ENCODE data around the gene MGST3.
"Not testable (repeated sequence)": the region's sequence is repeated elsewhere in the genome, so short reads cannot be mapped to it uniquely, and the experiment has no call there.

MGST3 gene

GRCh38 chr1:165637427-165637826 is 6.4 kb downstream of the MGST3 start:
- H3K27ac ChIP-seq, result no peak overlapping the region
- no peak for TF ChIP-seq CTCF (conservative IDR thresholded peaks at IDR 0.05)

GRCh38 chr1:165638211-165638610 is 7.2 kb downstream of the MGST3 start:
- H3K27ac ChIP-seq, result not testable (repeated sequence)

GRCh38 chr1:165639821-165640623 is 9.0 kb downstream of the MGST3 start:
- TF ChIP-seq CTCF (conservative IDR thresholded peaks at IDR 0.05), result no peak

GRCh38 chr1:165641231-165641987 is 10.4 kb downstream of the MGST3 start:
- TF ChIP-seq CTCF (conservative IDR thresholded peaks at IDR 0.05), result no peak
- H3K27ac ChIP-seq, result no peak overlapping the region

More at GRCh38 chr1:165639821-165640623, 9.0 kb downstream of the MGST3 start:
- no peak overlapping the region for H3K27ac ChIP-seq

GRCh38 chr1:165644064-165644735 is 13.2 kb downstream of the MGST3 start:
- no peak for TF ChIP-seq CTCF (conservative IDR thresholded peaks at IDR 0.05)
- H3K27ac ChIP-seq, result no peak overlapping the region

- TF ChIP-seq CTCF (conservative IDR thresholded peaks at IDR 0.05), result no peak
- no peak overlapping the region for H3K27ac ChIP-seq
Measured at GRCh38 chr1:165645654-165646366, 14.8 kb downstream of the MGST3 start.

- H3K27ac ChIP-seq, result no peak overlapping the region
- no peak for TF ChIP-seq CTCF (conservative IDR thresholded peaks at IDR 0.05)
Measured at GRCh38 chr1:165647517-165647916, 16.5 kb downstream of the MGST3 start.

Measured in VCaP (cell line).